22Rv1 (cell line): ENCODE results near the gene LTBP2.

Experiments used
- H3K27ac ChIP-seq: fragments of 450-650 bp; 2 replicates; pipeline ENCODE4 v1.5.1; 2017
- CTCF ChIP-seq: fragments of 450-650 bp; IDR thresholded peaks from 2 replicates; pipeline ENCODE4 v1.5.1; 2017; ENCODE audit warnings: mild to moderate bottlenecking
- ZFX ChIP-seq: fragments of 450-650 bp; IDR thresholded peaks from 2 replicates; pipeline ENCODE4 v1.6.1; 2017; ENCODE audit warnings: antibody characterized with exemption, borderline replicate concordance

LTBP2 gene

GRCh38 chr14:74627076-74627475, 15.0 kb upstream of the LTBP2 start:
- H3K27ac ChIP-seq: no peak overlapping the region
- TF ChIP-seq ZFX: no peak
- no peak for TF ChIP-seq CTCF

GRCh38 chr14:74622257-74622656, 10.2 kb upstream of the LTBP2 start:
- TF ChIP-seq ZFX (no peak), CTCF (no peak)
- no peak overlapping the region for H3K27ac ChIP-seq

- TF ChIP-seq ZFX: no peak
- TF ChIP-seq CTCF: no peak
Measured at GRCh38 chr14:74621556-74621955, 9.5 kb upstream of the LTBP2 start.

GRCh38 chr14:74620923-74621322, 8.9 kb upstream of the LTBP2 start:
- no peak overlapping the region for H3K27ac ChIP-seq
- TF ChIP-seq CTCF (no peak), ZFX (no peak)

More at GRCh38 chr14:74621556-74621955, 9.5 kb upstream of the LTBP2 start:
- H3K27ac ChIP-seq: no peak overlapping the region

GRCh38 chr14:74620497-74620921, 8.5 kb upstream of the LTBP2 start:
- H3K27ac ChIP-seq: no peak overlapping the region
- no peak for TF ChIP-seq CTCF
- no peak for TF ChIP-seq ZFX

GRCh38 chr14:74619672-74620131, 7.7 kb upstream of the LTBP2 start:
- TF ChIP-seq CTCF (no peak), ZFX (no peak)
- H3K27ac ChIP-seq: no peak overlapping the region

GRCh38 chr14:74618078-74618952, 6.3 kb upstream of the LTBP2 start:
- TF ChIP-seq CTCF: no peak
- no peak for TF ChIP-seq ZFX
- H3K27ac ChIP-seq: no peak overlapping the region
